GM21390 (cell line): ENCODE results near the gene PELI3.

Experiments used
- ATAC-seq: cut with Tn5 transposase; IDR thresholded peaks from one replicate; pipeline ENCODE4 v1.9.1; 2021; ENCODE audit not compliant: unreplicated experiment

The PELI3 gene

GRCh38 chr11:66473608-66474515 lies 7.2 kb downstream of the PELI3 start:
- no peak for ATAC-seq

GRCh38 chr11:66475349-66476172 lies 8.9 kb downstream of the PELI3 start:
- no peak for ATAC-seq

GRCh38 chr11:66476173-66476840 lies 9.6 kb downstream of the PELI3 start:
- no peak for ATAC-seq

- no peak for ATAC-seq
These were observed 10.1 kb downstream of the PELI3 start for GRCh38 chr11:66476841-66477251.

GRCh38 chr11:66477263-66478201 lies 10.8 kb downstream of the PELI3 start:
- ATAC-seq: no peak

- ATAC-seq: no peak
These were observed 12.2 kb downstream of the PELI3 start for GRCh38 chr11:66478729-66479393.

GRCh38 chr11:66479394-66480116 lies 12.8 kb downstream of the PELI3 start:
- ATAC-seq: no peak

GRCh38 chr11:66480117-66480938 lies 13.6 kb downstream of the PELI3 start, which contains the start of gene DPP3:
TSS of gene DPP3 (plus strand) at chr11:66480434. CDS start at chr11:66482201, 1,767 bp downstream.
- peak; percentile 90 for ATAC-seq

- ATAC-seq: no peak
These were observed 18.2 kb downstream of the PELI3 start for GRCh38 chr11:66484806-66485380.

GRCh38 chr11:66488957-66489356 lies 22.3 kb downstream of the PELI3 start:
- ATAC-seq: no peak

GRCh38 chr11:66489636-66490035 lies 22.9 kb downstream of the PELI3 start:
- ATAC-seq: no peak

- no peak for ATAC-seq
These were observed 24.7 kb downstream of the PELI3 start for GRCh38 chr11:66491315-66491935.

GRCh38 chr11:66492161-66492865 lies 25.6 kb downstream of the PELI3 start:
- no peak for ATAC-seq

GRCh38 chr11:66493130-66493529 lies 26.4 kb downstream of the PELI3 start:
- no peak for ATAC-seq

GRCh38 chr11:66494458-66494857 lies 27.8 kb downstream of the PELI3 start:
- ATAC-seq: no peak

- ATAC-seq: no peak
These were observed 28.2 kb downstream of the PELI3 start for GRCh38 chr11:66494935-66495334.

- ATAC-seq: no peak
These were observed 28.7 kb downstream of the PELI3 start for GRCh38 chr11:66495401-66495854.
